DND-41 (cell line): Measurements from ENCODE around the gene GPBP1L1.

ENCODE experiments used
- EZH2 ChIP-seq: IDR thresholded peaks from 3 replicates; pipeline ENCODE4 v1.6.1; 2012; ENCODE audit warnings: borderline replicate concordance, low read depth, mild to moderate bottlenecking, moderate library complexity, low read length, inconsistent platforms; ENCODE audit not compliant: severe bottlenecking
- TF ChIP-seq, protein P1 (sequence below): IDR thresholded peaks from 2 replicates; pipeline ENCODE4 v1.5.1; 2012; ENCODE audit warnings: borderline replicate concordance, low read length, moderate library complexity, mild to moderate bottlenecking; ENCODE audit not compliant: poor library complexity, severe bottlenecking; ENCODE audit errors: extremely low read depth

DNA sequence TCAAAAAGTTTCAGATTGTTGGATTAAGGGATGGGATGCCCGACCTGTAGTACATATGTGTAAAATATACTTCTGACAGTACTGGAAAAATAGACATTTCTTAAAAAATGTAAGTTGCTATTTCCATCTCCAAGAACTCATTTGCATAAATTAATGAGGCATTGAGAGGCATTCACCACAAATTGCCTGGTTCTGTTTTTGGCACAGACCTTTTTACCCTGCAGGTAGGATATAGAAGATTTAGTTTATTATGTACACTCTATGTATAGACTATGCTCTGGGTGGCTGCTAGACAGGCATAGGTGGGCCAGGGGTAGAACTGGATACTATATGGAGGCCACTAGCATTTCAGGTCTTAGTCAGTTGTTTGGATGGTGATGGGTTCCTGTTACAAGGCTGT lies 70.4 kb downstream of the GPBP1L1 start:
- TF ChIP-seq, protein P1, sequence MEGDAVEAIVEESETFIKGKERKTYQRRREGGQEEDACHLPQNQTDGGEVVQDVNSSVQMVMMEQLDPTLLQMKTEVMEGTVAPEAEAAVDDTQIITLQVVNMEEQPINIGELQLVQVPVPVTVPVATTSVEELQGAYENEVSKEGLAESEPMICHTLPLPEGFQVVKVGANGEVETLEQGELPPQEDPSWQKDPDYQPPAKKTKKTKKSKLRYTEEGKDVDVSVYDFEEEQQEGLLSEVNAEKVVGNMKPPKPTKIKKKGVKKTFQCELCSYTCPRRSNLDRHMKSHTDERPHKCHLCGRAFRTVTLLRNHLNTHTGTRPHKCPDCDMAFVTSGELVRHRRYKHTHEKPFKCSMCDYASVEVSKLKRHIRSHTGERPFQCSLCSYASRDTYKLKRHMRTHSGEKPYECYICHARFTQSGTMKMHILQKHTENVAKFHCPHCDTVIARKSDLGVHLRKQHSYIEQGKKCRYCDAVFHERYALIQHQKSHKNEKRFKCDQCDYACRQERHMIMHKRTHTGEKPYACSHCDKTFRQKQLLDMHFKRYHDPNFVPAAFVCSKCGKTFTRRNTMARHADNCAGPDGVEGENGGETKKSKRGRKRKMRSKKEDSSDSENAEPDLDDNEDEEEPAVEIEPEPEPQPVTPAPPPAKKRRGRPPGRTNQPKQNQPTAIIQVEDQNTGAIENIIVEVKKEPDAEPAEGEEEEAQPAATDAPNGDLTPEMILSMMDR, result no peak
- TF ChIP-seq EZH2, result no peak
